Spleen (tissue), 7 donors: ENCODE measurements around the gene TMEM40.
"Not testable (repeated sequence)": the region's sequence is repeated elsewhere in the genome, so short reads cannot be mapped to it uniquely, and the experiment has no call there.

Source experiments
- POLR2A ChIP-seq, 3 donors: fragments of 450-650 bp; IDR thresholded peaks; one replicate each; pipeline ENCODE4 v1.5.1; 2017; ENCODE audit warnings: antibody characterized with exemption in 3 of 3, mild to moderate bottlenecking in 1 of 3
- POLR2AphosphoS5 ChIP-seq, 3 donors: sonication (generic); formaldehyde crosslinking; IDR thresholded peaks; one replicate each; pipeline ENCODE4 v1.5.1; 2017; ENCODE audit warnings: antibody characterized with exemption in 3 of 3
- TF ChIP-seq, protein P1 (sequence below), 11 experiments: fragments of 200-600 bp in 7 of 11; fragments of 450-650 bp in 4 of 11; sonication (generic) in 4 of 11; IDR thresholded peaks in 8 of 11; conservative IDR thresholded peaks in 3 of 11; 1 replicate in 7 of 11; 2 replicates in 4 of 11; pipeline versions ENCODE4 v1.4.0 to v1.8.0; 2016 to 2021; ENCODE audit warnings: antibody characterized with exemption in 11 of 11, inconsistent platforms in 4 of 11, mild to moderate bottlenecking in 1 of 11
- donor health status: DM: no; HTN: no; CAD: no; lungs with moderate emphysema.
- donor health status: DM: no; HTN: no; CAD: no.
- donor health status: DM: no; HTN: no; CAD: no.

DNA sequence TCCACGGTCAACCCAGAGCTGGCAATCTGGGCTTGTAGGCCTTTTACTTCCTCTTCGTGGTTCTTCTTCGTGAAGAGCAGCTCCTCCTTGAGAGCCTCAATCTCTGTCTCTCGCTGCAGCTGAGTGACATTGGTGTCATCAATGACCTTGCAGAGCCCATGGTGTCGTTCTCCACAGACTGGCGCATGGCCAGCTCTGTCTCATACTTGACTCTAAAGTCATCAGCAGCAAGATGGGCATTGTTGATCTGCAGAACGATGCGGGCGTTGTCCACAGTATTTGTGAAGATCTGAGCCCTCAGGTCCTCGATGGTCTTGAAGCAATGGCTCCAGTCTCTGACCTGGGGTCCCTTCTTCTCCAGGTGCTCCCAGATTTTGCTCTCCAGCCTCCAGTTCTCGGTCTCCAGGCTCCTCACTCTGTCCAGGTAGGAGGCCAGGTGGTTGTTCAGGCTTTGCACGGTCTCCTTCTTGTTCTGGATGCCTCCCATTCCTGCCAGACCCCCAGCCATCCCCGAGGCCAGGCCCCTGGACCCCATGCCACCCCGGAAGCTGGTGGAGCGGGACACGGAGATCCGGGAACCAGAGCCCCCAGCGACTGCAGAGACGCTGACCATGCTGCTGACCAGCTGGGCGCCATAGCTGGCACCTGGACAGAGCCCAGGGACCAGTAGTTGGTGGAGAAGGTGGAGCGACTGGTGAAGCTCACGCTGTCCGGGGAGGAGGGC is 29.1 kb upstream of the TMEM40 start:
- not testable (repeated sequence) for TF ChIP-seq POLR2AphosphoS5, POLR2A (IDR thresholded peaks at IDR 0.05)
- TF ChIP-seq, protein P1, sequence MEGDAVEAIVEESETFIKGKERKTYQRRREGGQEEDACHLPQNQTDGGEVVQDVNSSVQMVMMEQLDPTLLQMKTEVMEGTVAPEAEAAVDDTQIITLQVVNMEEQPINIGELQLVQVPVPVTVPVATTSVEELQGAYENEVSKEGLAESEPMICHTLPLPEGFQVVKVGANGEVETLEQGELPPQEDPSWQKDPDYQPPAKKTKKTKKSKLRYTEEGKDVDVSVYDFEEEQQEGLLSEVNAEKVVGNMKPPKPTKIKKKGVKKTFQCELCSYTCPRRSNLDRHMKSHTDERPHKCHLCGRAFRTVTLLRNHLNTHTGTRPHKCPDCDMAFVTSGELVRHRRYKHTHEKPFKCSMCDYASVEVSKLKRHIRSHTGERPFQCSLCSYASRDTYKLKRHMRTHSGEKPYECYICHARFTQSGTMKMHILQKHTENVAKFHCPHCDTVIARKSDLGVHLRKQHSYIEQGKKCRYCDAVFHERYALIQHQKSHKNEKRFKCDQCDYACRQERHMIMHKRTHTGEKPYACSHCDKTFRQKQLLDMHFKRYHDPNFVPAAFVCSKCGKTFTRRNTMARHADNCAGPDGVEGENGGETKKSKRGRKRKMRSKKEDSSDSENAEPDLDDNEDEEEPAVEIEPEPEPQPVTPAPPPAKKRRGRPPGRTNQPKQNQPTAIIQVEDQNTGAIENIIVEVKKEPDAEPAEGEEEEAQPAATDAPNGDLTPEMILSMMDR (IDR thresholded peaks at IDR 0.05 in 8 of 11, conservative IDR thresholded peaks at IDR 0.05 in 3 of 11), result not testable (repeated sequence)
